ENCODE measurements around the gene SYT1.

Gene SYT1

GRCh38 chr12:78917513-78917912, 52.9 kb downstream of the SYT1 start:
- TF ChIP-seq CTCF (IDR thresholded peaks at IDR 0.05; ENCODE audit: insufficient read depth, low read depth, low read length, missing control alignments): no peak
- no peak overlapping the region for H3K4me3 ChIP-seq (ENCODE audit: low read length)
- no peak for DNase-seq (ENCODE audit: low read depth)

- H3K4me3 ChIP-seq (ENCODE audit: low read length): no peak overlapping the region
- DNase-seq (ENCODE audit: low read depth): no peak
- no peak for TF ChIP-seq CTCF (IDR thresholded peaks at IDR 0.05; ENCODE audit: insufficient read depth, low read depth, low read length, missing control alignments)
These were observed 53.7 kb downstream of the SYT1 start for GRCh38 chr12:78918268-78918667.

GRCh38 chr12:78928200-78929074, 63.9 kb downstream of the SYT1 start:
- peak; percentile 93 for DNase-seq (ENCODE audit: low read depth)
- no peak for TF ChIP-seq CTCF (IDR thresholded peaks at IDR 0.05; ENCODE audit: insufficient read depth, low read depth, low read length, missing control alignments)
- no peak overlapping the region for H3K4me3 ChIP-seq (ENCODE audit: low read length)

GRCh38 chr12:78929075-78929418, 64.5 kb downstream of the SYT1 start:
- TF ChIP-seq CTCF (IDR thresholded peaks at IDR 0.05; ENCODE audit: insufficient read depth, low read depth, low read length, missing control alignments): no peak
- DNase-seq (ENCODE audit: low read depth): peak; percentile 84
- no peak overlapping the region for H3K4me3 ChIP-seq (ENCODE audit: low read length)

- no peak for DNase-seq (ENCODE audit: low read depth)
- no peak for TF ChIP-seq CTCF (IDR thresholded peaks at IDR 0.05; ENCODE audit: insufficient read depth, low read depth, low read length, missing control alignments)
- H3K4me3 ChIP-seq (ENCODE audit: low read length): no peak overlapping the region
These were observed 67.0 kb downstream of the SYT1 start for GRCh38 chr12:78931466-78931990.

- TF ChIP-seq CTCF (IDR thresholded peaks at IDR 0.05; ENCODE audit: insufficient read depth, low read depth, low read length, missing control alignments): no peak
These were observed 68.4 kb downstream of the SYT1 start for GRCh38 chr12:78933014-78933413.

More at GRCh38 chr12:78933014-78933413, 68.4 kb downstream of the SYT1 start:
- peak; percentile 13 for DNase-seq (ENCODE audit: low read depth)
- no peak overlapping the region for H3K4me3 ChIP-seq (ENCODE audit: low read length)
